G401 (cell line): ENCODE results near the gene PKM. TPM values are rescaled to one million over a fixed set of nuclear protein-coding genes. Genes with fewer than 3 reads are reported as not detected.
"Not testable (repeated sequence)": the region's sequence is repeated elsewhere in the genome, so short reads cannot be mapped to it uniquely, and the experiment has no call there.

Experiments used
- DNase-seq: peaks from one replicate; pipeline ENCODE4 v3.0.0-alpha.2; 2015; ENCODE audit warnings: low spot score
- in situ Hi-C: cut with HindIII; loops from 2 replicates; pipeline ENCODE4 v1.10.0; 2016; ENCODE audit warnings: low sequenced_read_pairs, mixed read lengths
- total RNA-seq: library from RNA; depleted of rRNA; stranded (reverse); fragments of >200 nt; shearing (Covaris generic); gene quantifications from 2 replicates; pipeline ENCODE4 v1.2.3, GENCODE V29; 2014

PKM gene
- total RNA-seq, 1 experiment from 2014 or later, result 2,103 TPM

GRCh38 chr15:72183781-72184164 is 47.2 kb downstream of the PKM start:
- in situ Hi-C loops, result no loop called here
- DNase-seq, result no peak

GRCh38 chr15:72182673-72183072 is 48.3 kb downstream of the PKM start:
- in situ Hi-C loops, result no loop called here
- DNase-seq, result no peak

- no peak for DNase-seq
- in situ Hi-C loops, result no loop called here
Observed at GRCh38 chr15:72182244-72182643, 48.7 kb downstream of the PKM start.

GRCh38 chr15:72180761-72181324 is 50.1 kb downstream of the PKM start:
- in situ Hi-C loops, result no loop called here
- no peak for DNase-seq

- peak; percentile 48 for DNase-seq
- in situ Hi-C loops, result no loop called here
Observed at GRCh38 chr15:72179950-72180581, 50.9 kb downstream of the PKM start.

GRCh38 chr15:72178976-72179585 is 51.9 kb downstream of the PKM start:
- DNase-seq, result no peak
- in situ Hi-C loops, result no loop called here

GRCh38 chr15:72176743-72177142 is 54.2 kb downstream of the PKM start:
- no peak for DNase-seq
- in situ Hi-C loops, result no loop called here

- DNase-seq, result no peak
- in situ Hi-C loops, result no loop called here
Observed at GRCh38 chr15:72176159-72176558, 54.8 kb downstream of the PKM start.

GRCh38 chr15:72175186-72176044 is 55.6 kb downstream of the PKM start:
- no peak for DNase-seq
- in situ Hi-C loops, result no loop called here

- DNase-seq, result no peak
- in situ Hi-C loops, result no loop called here
Observed at GRCh38 chr15:72174551-72175165, 56.3 kb downstream of the PKM start.

- in situ Hi-C loops, result no loop called here
- no peak for DNase-seq
Observed at GRCh38 chr15:72173864-72174550, 57.0 kb downstream of the PKM start.

GRCh38 chr15:72173401-72173800 is 57.6 kb downstream of the PKM start:
- in situ Hi-C loops, result no loop called here
- no peak for DNase-seq

- in situ Hi-C loops, result no loop called here
- no peak for DNase-seq
Observed at GRCh38 chr15:72172796-72173195, 58.2 kb downstream of the PKM start.

- DNase-seq, in situ Hi-C loops: not testable (repeated sequence)
Observed at GRCh38 chr15:72171978-72172377, 59.0 kb downstream of the PKM start.

GRCh38 chr15:72170691-72171090 is 60.3 kb downstream of the PKM start:
- no peak for DNase-seq
- in situ Hi-C loops, result no loop called here

GRCh38 chr15:72169921-72170611 is 60.9 kb downstream of the PKM start:
- in situ Hi-C loops, result no loop called here
- DNase-seq, result no peak

- in situ Hi-C loops, result no loop called here
- peak; percentile 32 for DNase-seq
Observed at GRCh38 chr15:72169236-72169920, 61.6 kb downstream of the PKM start.

GRCh38 chr15:72168808-72169190 is 62.2 kb downstream of the PKM start:
- in situ Hi-C loops, result no loop called here
- DNase-seq, result peak; percentile 39
